NCI-H345 treated with DMSO at 0.1 percent for 48 hours (cell line): ENCODE results near the gene MDM4.

Experiments used
- DNase-seq: peaks from one replicate; lab custom pipeline; 2025; ENCODE audit not compliant: unreplicated experiment; lab: John Stamatoyannopoulos, UW

Gene MDM4

GRCh38 chr1:204576422-204576821 is 60.2 kb downstream of the MDM4 start:
- DNase-seq, result no peak

- DNase-seq, result no peak
Observed at GRCh38 chr1:204577794-204578478, 61.7 kb downstream of the MDM4 start.

- peak; percentile 27 for DNase-seq
Observed at GRCh38 chr1:204578867-204579664, 62.9 kb downstream of the MDM4 start.

- no peak for DNase-seq
Observed at GRCh38 chr1:204579681-204580080, 63.5 kb downstream of the MDM4 start.

GRCh38 chr1:204580862-204581261 is 64.7 kb downstream of the MDM4 start:
- no peak for DNase-seq

- no peak for DNase-seq
Observed at GRCh38 chr1:204581759-204582158, 65.6 kb downstream of the MDM4 start.

- peak; percentile 56 for DNase-seq
Observed at GRCh38 chr1:204583909-204584632, 67.9 kb downstream of the MDM4 start.

- no peak for DNase-seq
Observed at GRCh38 chr1:204584699-204585372, 68.6 kb downstream of the MDM4 start.

- DNase-seq, result no peak
Observed at GRCh38 chr1:204587621-204588020, 71.4 kb downstream of the MDM4 start.

- DNase-seq, result no peak
Observed at GRCh38 chr1:204588826-204589225, 72.6 kb downstream of the MDM4 start.

- DNase-seq, result no peak
Observed at GRCh38 chr1:204589409-204590038, 73.3 kb downstream of the MDM4 start.

- DNase-seq, result no peak
Observed at GRCh38 chr1:204591473-204592090, 75.4 kb downstream of the MDM4 start.

GRCh38 chr1:204592246-204592948 is 76.2 kb downstream of the MDM4 start:
- DNase-seq, result no peak

GRCh38 chr1:204598319-204598969 is 82.2 kb downstream of the MDM4 start:
- no peak for DNase-seq

- DNase-seq, result no peak
Observed at GRCh38 chr1:204599098-204599497, 82.9 kb downstream of the MDM4 start.

GRCh38 chr1:204599596-204599995 is 83.4 kb downstream of the MDM4 start:
- DNase-seq, result no peak

GRCh38 chr1:204600203-204600602 is 84.0 kb downstream of the MDM4 start:
- DNase-seq, result no peak

GRCh38 chr1:204600968-204601367 is 84.8 kb downstream of the MDM4 start:
- DNase-seq, result no peak

- DNase-seq, result no peak
Observed at GRCh38 chr1:204602111-204602579, 85.9 kb downstream of the MDM4 start.
